BLaER1 (cell line): Measurements from ENCODE around the gene CELSR3.
A peak's percentile ranks its signal among the peaks of the same experiment; 100 is the strongest.

ENCODE experiments used
- H3K27ac ChIP-seq: shearing (Covaris generic); formaldehyde crosslinking; 2 replicates; pipeline ENCODE4 v1.8.1; 2022
- H3K27me3 ChIP-seq: shearing (Covaris generic); formaldehyde crosslinking; 2 replicates; pipeline ENCODE4 v1.8.1; 2022
- H3K36me3 ChIP-seq: shearing (Covaris generic); formaldehyde crosslinking; 2 replicates; pipeline ENCODE4 v1.8.1; 2022
- H3K4me1 ChIP-seq: shearing (Covaris generic); formaldehyde crosslinking; 2 replicates; pipeline ENCODE4 v1.8.1; 2022
- H3K4me2 ChIP-seq: shearing (Covaris generic); formaldehyde crosslinking; 2 replicates; pipeline ENCODE4 v1.8.1; 2022
- H3K4me3 ChIP-seq: shearing (Covaris generic); formaldehyde crosslinking; 2 replicates; pipeline ENCODE4 v1.8.1; 2022
- H3K9ac ChIP-seq: shearing (Covaris generic); formaldehyde crosslinking; 2 replicates; pipeline ENCODE4 v1.8.1; 2022
- H3K9me3 ChIP-seq: shearing (Covaris generic); formaldehyde crosslinking; 2 replicates; pipeline ENCODE4 v1.8.1; 2022
- H4K20me1 ChIP-seq: shearing (Covaris generic); formaldehyde crosslinking; 2 replicates; pipeline ENCODE4 v1.8.1; 2022
- Cebpa-rat ChIP-seq: shearing (Covaris generic); IDR thresholded peaks from 2 replicates; pipeline ENCODE4 v1.8.1; 2022

The CELSR3 gene

DNA sequence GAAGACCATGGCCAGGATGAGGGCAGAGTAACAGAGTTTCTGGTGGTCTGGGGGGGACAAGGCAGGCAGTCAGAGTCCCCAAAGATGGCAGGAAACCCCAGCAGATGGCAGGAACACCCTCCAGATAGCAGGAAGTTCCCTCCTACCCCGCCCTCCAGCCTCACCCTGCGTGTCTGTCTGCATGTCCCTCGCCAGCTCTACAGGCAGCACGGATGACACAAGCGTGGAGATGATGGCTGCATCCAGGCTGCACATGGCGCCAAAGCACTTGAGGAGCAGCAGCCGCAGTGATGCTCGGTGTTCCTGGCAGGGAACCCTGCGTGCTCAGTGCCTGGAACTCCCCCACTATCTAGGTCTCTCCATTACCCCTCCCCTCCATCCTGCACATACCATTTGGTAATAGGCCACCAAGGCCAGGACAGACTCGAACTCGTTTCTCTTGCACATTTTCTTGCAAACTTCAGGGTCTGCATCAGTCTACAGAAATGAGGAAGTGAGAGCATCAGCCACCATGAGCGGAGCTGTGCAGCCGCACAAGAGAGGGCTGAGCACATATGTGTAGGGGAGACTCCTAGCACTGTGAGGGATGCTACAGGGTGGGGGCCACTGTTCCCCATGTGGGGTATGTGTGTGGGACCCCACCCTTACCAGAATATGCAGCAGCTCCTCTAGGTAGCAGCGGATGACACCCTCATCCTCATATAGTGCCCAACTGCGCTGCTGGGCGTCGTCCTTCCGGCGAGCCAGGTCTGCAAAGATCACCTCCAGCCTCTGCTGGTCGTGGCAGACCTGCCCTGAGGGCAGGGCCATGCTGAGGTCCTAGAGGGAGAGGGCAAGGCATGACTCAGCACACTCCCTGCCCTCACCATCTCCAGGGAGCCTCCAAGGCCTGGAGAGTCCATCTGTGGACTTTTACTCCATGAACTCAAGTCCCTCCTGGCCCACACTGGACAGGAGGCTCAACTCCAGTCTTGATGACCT lies 17.0 kb upstream of the CELSR3 start:
- Histone ChIP-seq H3K27ac (no peak overlapping the region), H3K4me3 (no peak overlapping the region), H3K9me3 (no peaks in the 10 kb centered on the region), H3K4me1 (peaks cover 27% of the 10 kb centered on the region), H4K20me1 (peaks cover 42% of the 10 kb centered on the region), H3K9ac (no peak overlapping the region), H3K36me3 (peaks cover 84% of the 10 kb centered on the region), H3K4me2 (no peak overlapping the region), H3K27me3 (no peaks in the 10 kb centered on the region)
- TF ChIP-seq Cebpa-rat, result no peak

DNA sequence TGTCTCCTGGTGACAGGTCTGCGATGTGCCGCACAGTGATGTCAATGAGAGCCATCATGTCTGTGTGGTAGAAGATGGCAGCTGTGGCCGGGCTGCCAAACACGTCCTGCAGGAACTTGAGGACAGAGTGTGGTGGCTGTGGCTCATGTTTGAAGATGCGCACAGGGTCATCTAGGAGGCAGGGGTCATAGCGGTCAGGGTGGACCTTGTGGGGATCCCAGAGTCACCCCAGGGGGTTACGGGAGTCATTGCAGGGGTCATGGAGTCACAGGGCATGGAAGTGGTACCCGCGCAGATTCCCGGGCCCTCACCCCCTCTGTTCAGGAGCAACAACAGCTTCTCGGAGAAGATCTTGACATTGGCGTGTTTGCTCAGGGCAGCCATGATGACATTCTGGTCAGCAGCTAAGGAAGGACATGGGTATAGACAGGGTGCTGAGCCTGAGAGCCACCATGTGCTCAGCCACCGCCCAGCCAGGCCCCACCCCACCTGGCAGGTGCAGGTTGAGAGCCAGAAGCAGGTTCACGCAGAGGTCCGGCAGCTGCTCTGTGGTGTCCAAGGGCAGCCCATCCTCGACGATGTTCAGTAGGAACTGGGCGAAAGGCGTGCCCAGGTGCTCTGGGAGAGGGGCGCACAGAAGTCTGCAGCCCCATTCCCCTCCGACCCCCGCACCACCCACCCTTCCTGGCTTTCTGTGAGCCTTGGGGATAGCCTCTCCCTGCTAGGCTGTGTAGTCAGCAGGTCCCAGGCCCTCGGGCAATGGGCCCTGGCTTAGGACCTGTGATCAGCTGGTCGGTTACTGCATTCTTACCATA lies 16.1 kb upstream of the CELSR3 start:
- H3K4me2 ChIP-seq, result no peak overlapping the region
- no peak overlapping the region for H3K9ac ChIP-seq
- no peak overlapping the region for H3K27ac ChIP-seq
- H3K9me3 ChIP-seq, result no peaks in the 10 kb centered on the region
- no peak for TF ChIP-seq Cebpa-rat
- H3K4me1 ChIP-seq, result peaks cover 18% of the 10 kb centered on the region
- peaks cover 93% of the 10 kb centered on the region for H3K36me3 ChIP-seq
- peaks cover 38% of the 10 kb centered on the region for H4K20me1 ChIP-seq
- no peak overlapping the region for H3K4me3 ChIP-seq
- H3K27me3 ChIP-seq, result no peaks in the 10 kb centered on the region

DNA sequence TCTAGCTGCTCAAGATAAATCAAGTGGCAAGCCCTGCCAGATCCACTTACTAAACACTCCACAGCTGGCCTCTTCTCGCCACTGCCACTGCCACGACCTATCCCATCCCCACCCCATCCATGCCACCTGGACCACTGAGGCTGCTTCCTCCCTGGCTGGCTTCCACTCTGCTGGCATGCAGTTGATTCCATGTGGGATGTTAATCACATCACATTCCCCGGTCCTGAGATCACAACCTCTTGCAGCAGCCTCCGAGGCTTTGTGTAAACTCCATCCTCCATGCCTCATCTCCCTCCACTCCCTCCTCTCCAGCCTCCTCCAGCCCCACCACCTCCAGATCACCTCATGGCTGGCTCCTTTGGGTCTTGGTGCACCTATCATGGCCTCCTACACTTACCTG lies 15.4 kb upstream of the CELSR3 start:
- Histone ChIP-seq H3K27me3 (no peaks in the 10 kb centered on the region), H3K4me2 (no peak overlapping the region), H3K36me3 (peaks cover 95% of the 10 kb centered on the region), H3K9ac (no peak overlapping the region), H3K9me3 (no peaks in the 10 kb centered on the region), H3K27ac (no peak overlapping the region), H4K20me1 (peaks cover 31% of the 10 kb centered on the region; the same call in 1 of the 2 replicates), H3K4me1 (peaks cover 12% of the 10 kb centered on the region), H3K4me3 (no peak overlapping the region)
- TF ChIP-seq Cebpa-rat, result no peak

DNA sequence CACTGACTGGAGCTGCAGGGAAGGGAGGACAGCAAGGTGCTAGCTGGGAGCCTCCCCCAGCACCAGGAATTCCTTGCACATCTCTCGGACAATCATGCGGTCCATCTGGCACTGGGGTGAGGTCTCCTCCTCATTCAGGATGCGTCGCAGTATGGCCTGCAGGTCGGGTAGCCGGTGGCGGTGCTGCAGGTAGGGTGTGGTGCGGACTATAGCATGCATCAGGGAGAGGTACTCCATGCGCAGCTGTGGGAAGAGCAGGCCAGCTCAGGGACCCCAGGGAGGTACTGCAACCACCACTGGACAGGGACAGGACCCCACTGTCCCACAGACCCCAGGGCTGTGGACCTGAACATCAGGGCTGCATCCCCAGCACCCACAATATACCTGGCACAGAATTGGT lies 11.8 kb upstream of the CELSR3 start:
- Histone ChIP-seq H3K4me3 (no peak overlapping the region), H3K27ac (no peak overlapping the region), H3K4me1 (peaks cover 3% of the 10 kb centered on the region), H4K20me1 (peaks cover 18% of the 10 kb centered on the region; the same call in 1 of the 2 replicates), H3K9me3 (no peaks in the 10 kb centered on the region), H3K27me3 (no peaks in the 10 kb centered on the region), H3K9ac (no peak overlapping the region), H3K4me2 (no peak overlapping the region), H3K36me3 (peaks cover 81% of the 10 kb centered on the region)
- no peak for TF ChIP-seq Cebpa-rat

DNA sequence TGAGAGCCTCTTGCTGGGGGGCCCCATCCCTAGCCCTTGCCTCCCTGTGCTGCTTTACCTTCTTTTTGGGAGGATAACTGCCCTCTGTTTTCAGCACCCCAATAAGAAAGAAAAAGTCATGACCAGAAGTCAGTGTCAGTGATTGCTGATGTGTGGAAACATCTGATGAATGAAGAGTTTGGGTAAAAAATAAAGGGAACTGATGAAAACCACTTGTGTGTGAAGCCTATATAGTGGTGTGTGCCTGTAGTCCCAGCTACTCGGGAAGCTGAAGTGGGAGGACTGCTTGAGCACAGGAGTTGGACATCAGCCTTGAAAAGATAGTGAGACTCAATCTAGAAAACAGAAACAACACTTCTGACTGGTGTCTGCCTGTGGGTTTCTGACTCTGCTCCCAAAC lies 9.8 kb upstream of the CELSR3 start:
- no peak overlapping the region for H3K4me2 ChIP-seq
- no peaks in the 10 kb centered on the region for H3K4me1 ChIP-seq
- H4K20me1 ChIP-seq, result peaks cover 5% of the 10 kb centered on the region; the same call in 1 of the 2 replicates
- TF ChIP-seq Cebpa-rat, result no peak
- no peaks in the 10 kb centered on the region for H3K9me3 ChIP-seq
- peaks cover 61% of the 10 kb centered on the region for H3K36me3 ChIP-seq
- no peak overlapping the region for H3K9ac ChIP-seq
- no peaks in the 10 kb centered on the region for H3K27me3 ChIP-seq
- no peak overlapping the region for H3K4me3 ChIP-seq
- no peak overlapping the region for H3K27ac ChIP-seq

DNA sequence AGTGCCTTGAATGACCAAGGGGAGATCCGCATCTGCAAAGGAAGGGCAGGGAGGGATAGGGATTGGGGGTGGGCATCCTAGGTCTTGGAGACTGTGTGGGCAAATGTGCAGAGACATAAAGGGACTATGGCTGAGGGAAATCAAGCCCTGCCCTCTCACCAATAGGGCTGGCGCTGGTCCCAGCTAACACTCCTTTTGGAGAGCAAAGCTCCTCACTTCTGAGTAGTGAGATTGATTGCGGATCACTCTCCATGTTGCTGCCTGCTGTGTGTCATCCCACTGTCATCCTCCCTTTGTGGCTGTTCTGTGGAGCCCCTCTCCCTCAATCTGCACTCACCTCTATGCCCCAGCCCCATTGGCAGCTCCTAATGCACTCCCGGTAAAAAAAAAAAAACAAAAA lies 2.2 kb upstream of the CELSR3 start:
- Histone ChIP-seq H3K4me2 (no peak overlapping the region), H3K36me3 (peaks cover 19% of the 10 kb centered on the region), H3K27me3 (no peaks in the 10 kb centered on the region), H3K9ac (no peak overlapping the region), H3K4me3 (no peak overlapping the region), H3K27ac (no peak overlapping the region), H3K9me3 (peaks cover 20% of the 10 kb centered on the region), H3K4me1 (peaks cover 16% of the 10 kb centered on the region), H4K20me1 (peaks cover 27% of the 10 kb centered on the region)
- no peak for TF ChIP-seq Cebpa-rat

DNA sequence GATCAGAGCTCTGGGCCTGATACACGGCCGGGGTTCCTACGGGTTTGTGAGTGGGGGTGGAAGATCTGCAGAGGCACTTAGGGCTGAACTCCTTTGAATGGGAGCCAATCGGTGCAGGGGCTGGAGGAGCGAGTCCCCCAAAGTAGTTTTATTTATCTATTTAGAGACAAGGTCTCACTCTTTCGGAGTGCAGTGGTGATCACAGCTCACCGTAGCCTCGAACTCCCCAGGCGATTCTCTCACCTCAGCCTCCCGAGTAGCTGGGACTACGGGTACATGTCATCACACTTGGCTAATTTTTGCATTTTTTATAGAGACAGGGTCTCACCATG lies 1.6 kb upstream of the CELSR3 start:
- no peak for TF ChIP-seq Cebpa-rat
- Histone ChIP-seq H3K4me1 (peaks cover 16% of the 10 kb centered on the region), H3K4me2 (no peak overlapping the region), H3K9me3 (peaks cover 20% of the 10 kb centered on the region), H3K36me3 (peaks cover 19% of the 10 kb centered on the region), H3K4me3 (no peak overlapping the region), H3K9ac (no peak overlapping the region), H4K20me1 (peaks cover 34% of the 10 kb centered on the region), H3K27me3 (no peaks in the 10 kb centered on the region), H3K27ac (no peak overlapping the region)

DNA sequence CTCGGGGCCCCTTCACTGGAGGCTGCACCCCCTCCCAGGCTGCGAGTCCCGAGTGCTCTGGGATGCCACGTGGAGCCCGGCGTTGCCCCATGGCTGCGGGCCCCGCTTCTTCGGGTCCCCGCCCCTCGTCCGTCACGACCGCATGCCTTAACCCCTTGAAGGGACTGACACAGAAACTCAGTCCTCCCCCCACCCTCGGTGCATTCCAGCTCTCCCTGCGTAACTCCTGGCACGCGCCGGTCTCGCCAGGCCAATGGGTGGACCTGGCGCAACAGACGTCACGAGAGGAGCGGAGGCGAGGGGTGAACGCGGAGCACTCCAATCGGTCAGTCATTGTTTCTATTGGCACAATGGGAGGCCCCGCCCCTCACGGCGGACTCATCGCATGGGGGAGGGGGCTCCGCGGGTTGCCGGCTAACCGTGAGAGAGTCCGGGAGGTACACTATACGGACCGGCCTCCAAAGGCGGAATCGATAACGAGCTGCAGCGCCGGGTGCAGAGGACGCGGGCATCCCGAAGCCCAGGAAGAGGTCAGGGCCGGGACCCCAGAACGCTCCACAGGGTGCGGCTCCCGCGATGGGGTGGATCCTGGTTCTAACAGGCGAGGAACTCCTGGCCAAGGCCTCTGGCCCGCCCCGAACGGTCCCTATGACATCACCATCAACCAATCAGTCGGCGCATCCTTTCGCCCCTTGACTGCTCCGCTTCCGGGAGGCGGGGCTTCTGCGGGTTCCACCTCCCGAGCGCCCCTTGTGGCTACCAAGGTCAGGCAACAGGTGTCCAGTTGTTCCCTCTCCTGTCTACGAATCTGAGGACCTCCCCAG lies 1.0 kb upstream of the CELSR3 start:
- Histone ChIP-seq H3K36me3 (peaks cover 19% of the 10 kb centered on the region), H3K9me3 (peaks cover 20% of the 10 kb centered on the region), H3K4me2 (no peak overlapping the region), H3K9ac (no peak overlapping the region), H3K27me3 (no peaks in the 10 kb centered on the region), H4K20me1 (peaks cover 40% of the 10 kb centered on the region), H3K27ac (no peak overlapping the region), H3K4me1 (peaks cover 16% of the 10 kb centered on the region), H3K4me3 (0 out of 2 replicates have a peak overlapping the region, but pooled peaks have one; percentile 14)
- TF ChIP-seq Cebpa-rat, result no peak

DNA sequence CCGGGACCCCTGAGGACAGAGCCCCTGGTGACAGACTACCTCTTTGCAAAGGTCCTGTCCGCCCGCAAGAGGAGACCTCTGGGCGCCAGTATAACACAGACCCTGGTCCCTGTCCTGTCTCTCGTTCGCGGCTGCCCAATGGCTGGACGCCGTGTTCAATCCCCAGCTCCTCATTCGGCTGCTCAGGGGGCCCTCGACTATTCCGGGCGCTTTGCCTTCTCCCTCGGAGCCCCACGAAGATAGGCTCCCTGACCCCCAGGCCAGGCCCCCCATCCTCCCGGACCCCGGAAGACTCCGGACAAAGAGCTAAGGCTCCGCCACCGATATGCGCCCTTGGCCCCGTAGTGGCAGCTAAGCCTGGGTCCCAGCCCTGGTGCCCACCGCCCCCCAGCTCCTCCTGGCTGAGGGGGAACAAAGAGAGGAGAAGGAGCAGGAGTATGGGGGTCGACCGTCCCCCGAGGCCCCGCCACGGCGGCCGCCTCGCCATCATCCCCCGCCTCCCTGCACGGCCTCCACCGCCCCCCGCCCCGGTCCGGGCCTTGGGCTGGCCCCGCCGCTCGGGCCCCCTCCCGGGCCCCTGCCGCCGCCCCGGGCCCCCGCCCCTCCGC lies 437 bp downstream of the CELSR3 start:
- Histone ChIP-seq H3K27me3 (no peaks in the 10 kb centered on the region), H3K4me1 (peaks cover 16% of the 10 kb centered on the region), H3K4me2 (peak overlapping the region; percentile 80), H3K9ac (no peak overlapping the region), H4K20me1 (peaks cover 42% of the 10 kb centered on the region), H3K27ac (no peak overlapping the region), H3K9me3 (peaks cover 20% of the 10 kb centered on the region), H3K36me3 (peaks cover 19% of the 10 kb centered on the region), H3K4me3 (peak overlapping the region; percentile 60)
- no peak for TF ChIP-seq Cebpa-rat
